ENCODE data around the gene ARHGAP22.

- no peak for TF ChIP-seq CTCF (IDR thresholded peaks at IDR 0.05)
- no peak for TF ChIP-seq ZFX (IDR thresholded peaks at IDR 0.05; ENCODE audit: borderline replicate concordance)
These were observed 77.9 kb downstream of the ARHGAP22 start for GRCh38 chr10:48526846-48527505.
